ENCODE data around the gene LAPTM5. TPM values are rescaled to one million over a fixed set of nuclear protein-coding genes. Genes with fewer than 3 reads are reported as not detected.

Gene LAPTM5
- total RNA-seq, 1 experiment from 2014 or later: 1.5 TPM

DNA sequence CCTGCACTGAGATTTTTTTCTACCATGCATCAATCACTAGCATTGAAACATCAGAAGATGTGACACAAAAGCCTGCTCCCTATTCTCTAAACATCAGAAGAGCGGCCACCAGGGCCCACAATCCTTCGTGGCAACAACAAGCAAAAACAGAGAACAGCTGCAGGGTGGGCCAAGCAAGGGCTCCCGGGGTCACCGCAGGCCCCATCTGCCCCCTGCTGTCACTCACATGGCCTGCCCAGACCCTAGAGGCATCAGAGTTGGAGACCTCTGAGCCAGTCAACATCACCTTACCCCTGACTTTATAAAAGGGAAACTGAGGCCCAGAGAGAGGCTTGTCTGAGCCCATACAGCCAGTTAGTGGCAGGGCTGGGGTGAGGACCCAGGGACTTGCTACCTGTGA is 1.8 kb downstream of the LAPTM5 start:
- ChIA-PET POLR2A (no interaction called here), CTCF (no interaction called here), RAD21 (ENCODE audit: low non-redundant PET in 1 of 2, low total read pairs in 2 of 2, uncharacterized antibody in 2 of 2, unreplicated experiment in 2 of 2) (no interaction called here)
- TF ChIP-seq POLR2A (IDR thresholded peaks at IDR 0.05; ENCODE audit: borderline replicate concordance, extremely low read depth, insufficient read depth, insufficient read length) (no peak), EZH2phosphoT487 (IDR thresholded peaks at IDR 0.05; ENCODE audit: borderline replicate concordance) (no peak)
- intact Hi-C loops (cut with micrococcal nuclease): no loop called here
- Histone ChIP-seq H3K27ac (ENCODE audit: low read depth, low read length) (no peak overlapping the region), H2AFZ (ENCODE audit: low read depth, low read length, poor library complexity, severe bottlenecking) (no peak overlapping the region), H3K79me2 (ENCODE audit: insufficient read depth, low read length) (no peaks in the 10 kb centered on the region), H3K4me3 (replicated peaks in 1 of 2; ENCODE audit: low read depth in 1 of 2, low read length in 2 of 2) (no peak overlapping the region), H3K4me1 (ENCODE audit: control insufficient read depth in 1 of 2, insufficient read depth in 2 of 2, low read length in 2 of 2) (peaks cover 0 to 27% of the 10 kb centered on the region in 2 experiments; a peak in 3 of 4 replicates), H3K9ac (ENCODE audit: low read length) (no peak overlapping the region), H3K27me3 (ENCODE audit: insufficient read depth, low read length) (no peaks in the 10 kb centered on the region), H3K9me3 (ENCODE audit: control insufficient read depth in 1 of 2, insufficient read depth in 1 of 2, low read depth in 1 of 2, low read length in 2 of 2) (no peaks in the 10 kb centered on the region), H3K4me2 (ENCODE audit: low read length) (no peak overlapping the region), H3K9me2 (ENCODE audit: insufficient read depth) (no peaks in the 10 kb centered on the region), H3K36me3 (ENCODE audit: control insufficient read depth in 1 of 2, insufficient read depth in 2 of 2, low read length in 2 of 2) (no peaks in the 10 kb centered on the region), H4K20me1 (ENCODE audit: insufficient read depth) (no peaks in the 10 kb centered on the region)
- DNase-seq (ENCODE audit: low read depth, low spot score) (no peak), ATAC-seq (no peak)
- BruUV-seq (replicated peaks): no TSS peak

GRCh38 chr1:30755334-30755733 is 2.2 kb downstream of the LAPTM5 start:
- no peak overlapping the region for H3K4me2 ChIP-seq (ENCODE audit: low read length)
- no TSS peak for BruUV-seq (replicated peaks)
- CTCF ChIA-PET: no interaction called here
- H3K9ac ChIP-seq (ENCODE audit: low read length): no peak overlapping the region
- no peaks in the 10 kb centered on the region for H3K9me2 ChIP-seq (ENCODE audit: insufficient read depth)
- intact Hi-C loops (cut with micrococcal nuclease): no loop called here
- no peaks in the 10 kb centered on the region for H3K9me3 ChIP-seq (ENCODE audit: control insufficient read depth in 1 of 2, insufficient read depth in 1 of 2, low read depth in 1 of 2, low read length in 2 of 2)
- no peaks in the 10 kb centered on the region for H3K79me2 ChIP-seq (ENCODE audit: insufficient read depth, low read length)
- H3K4me3 ChIP-seq (replicated peaks in 1 of 2; ENCODE audit: low read depth in 1 of 2, low read length in 2 of 2): no peak overlapping the region
- ATAC-seq (no peak), DNase-seq (ENCODE audit: low read depth, low spot score) (no peak)
- H2AFZ ChIP-seq (ENCODE audit: low read depth, low read length, poor library complexity, severe bottlenecking): no peak overlapping the region
- RAD21 ChIA-PET (ENCODE audit: low non-redundant PET in 1 of 2, low total read pairs in 2 of 2, uncharacterized antibody in 2 of 2, unreplicated experiment in 2 of 2): no interaction called here
- peaks cover 0 to 26% of the 10 kb centered on the region in 2 experiments; a peak in 3 of 4 replicates for H3K4me1 ChIP-seq (ENCODE audit: control insufficient read depth in 1 of 2, insufficient read depth in 2 of 2, low read length in 2 of 2)
- no peaks in the 10 kb centered on the region for H3K27me3 ChIP-seq (ENCODE audit: insufficient read depth, low read length)
- no peaks in the 10 kb centered on the region for H4K20me1 ChIP-seq (ENCODE audit: insufficient read depth)
- no peak for TF ChIP-seq ZFX (IDR thresholded peaks at IDR 0.05)
- no peak for TF ChIP-seq SIN3A (IDR thresholded peaks at IDR 0.05; ENCODE audit: low read depth)
- no peak for TF ChIP-seq FOSL1 (IDR thresholded peaks at IDR 0.05; ENCODE audit: low read depth)
- no peak for TF ChIP-seq TCF7L2 (IDR thresholded peaks at IDR 0.05; ENCODE audit: borderline replicate concordance, extremely low read depth, insufficient read depth, insufficient read length)
- TF ChIP-seq, protein P1, sequence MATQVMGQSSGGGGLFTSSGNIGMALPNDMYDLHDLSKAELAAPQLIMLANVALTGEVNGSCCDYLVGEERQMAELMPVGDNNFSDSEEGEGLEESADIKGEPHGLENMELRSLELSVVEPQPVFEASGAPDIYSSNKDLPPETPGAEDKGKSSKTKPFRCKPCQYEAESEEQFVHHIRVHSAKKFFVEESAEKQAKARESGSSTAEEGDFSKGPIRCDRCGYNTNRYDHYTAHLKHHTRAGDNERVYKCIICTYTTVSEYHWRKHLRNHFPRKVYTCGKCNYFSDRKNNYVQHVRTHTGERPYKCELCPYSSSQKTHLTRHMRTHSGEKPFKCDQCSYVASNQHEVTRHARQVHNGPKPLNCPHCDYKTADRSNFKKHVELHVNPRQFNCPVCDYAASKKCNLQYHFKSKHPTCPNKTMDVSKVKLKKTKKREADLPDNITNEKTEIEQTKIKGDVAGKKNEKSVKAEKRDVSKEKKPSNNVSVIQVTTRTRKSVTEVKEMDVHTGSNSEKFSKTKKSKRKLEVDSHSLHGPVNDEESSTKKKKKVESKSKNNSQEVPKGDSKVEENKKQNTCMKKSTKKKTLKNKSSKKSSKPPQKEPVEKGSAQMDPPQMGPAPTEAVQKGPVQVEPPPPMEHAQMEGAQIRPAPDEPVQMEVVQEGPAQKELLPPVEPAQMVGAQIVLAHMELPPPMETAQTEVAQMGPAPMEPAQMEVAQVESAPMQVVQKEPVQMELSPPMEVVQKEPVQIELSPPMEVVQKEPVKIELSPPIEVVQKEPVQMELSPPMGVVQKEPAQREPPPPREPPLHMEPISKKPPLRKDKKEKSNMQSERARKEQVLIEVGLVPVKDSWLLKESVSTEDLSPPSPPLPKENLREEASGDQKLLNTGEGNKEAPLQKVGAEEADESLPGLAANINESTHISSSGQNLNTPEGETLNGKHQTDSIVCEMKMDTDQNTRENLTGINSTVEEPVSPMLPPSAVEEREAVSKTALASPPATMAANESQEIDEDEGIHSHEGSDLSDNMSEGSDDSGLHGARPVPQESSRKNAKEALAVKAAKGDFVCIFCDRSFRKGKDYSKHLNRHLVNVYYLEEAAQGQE (IDR thresholded peaks at IDR 0.05; ENCODE audit: low read depth): no peak
- TF ChIP-seq POLR2AphosphoS5 (IDR thresholded peaks at IDR 0.05; ENCODE audit: low read depth, low read length): no peak
- TF ChIP-seq, protein P2, sequence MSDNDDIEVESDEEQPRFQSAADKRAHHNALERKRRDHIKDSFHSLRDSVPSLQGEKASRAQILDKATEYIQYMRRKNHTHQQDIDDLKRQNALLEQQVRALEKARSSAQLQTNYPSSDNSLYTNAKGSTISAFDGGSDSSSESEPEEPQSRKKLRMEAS (IDR thresholded peaks at IDR 0.05): no peak
- TF ChIP-seq ZBTB33 (IDR thresholded peaks at IDR 0.05; ENCODE audit: extremely low read depth, insufficient replicate concordance, low read length): no peak
- TF ChIP-seq CBX3 (IDR thresholded peaks at IDR 0.05; ENCODE audit: low read depth): no peak
- TF ChIP-seq ZNF274 (IDR thresholded peaks at IDR 0.05; ENCODE audit: low read depth, low read length): no peak
- no peak for TF ChIP-seq RAD21 (IDR thresholded peaks at IDR 0.05; ENCODE audit: low read depth)
- TF ChIP-seq, protein P3, sequence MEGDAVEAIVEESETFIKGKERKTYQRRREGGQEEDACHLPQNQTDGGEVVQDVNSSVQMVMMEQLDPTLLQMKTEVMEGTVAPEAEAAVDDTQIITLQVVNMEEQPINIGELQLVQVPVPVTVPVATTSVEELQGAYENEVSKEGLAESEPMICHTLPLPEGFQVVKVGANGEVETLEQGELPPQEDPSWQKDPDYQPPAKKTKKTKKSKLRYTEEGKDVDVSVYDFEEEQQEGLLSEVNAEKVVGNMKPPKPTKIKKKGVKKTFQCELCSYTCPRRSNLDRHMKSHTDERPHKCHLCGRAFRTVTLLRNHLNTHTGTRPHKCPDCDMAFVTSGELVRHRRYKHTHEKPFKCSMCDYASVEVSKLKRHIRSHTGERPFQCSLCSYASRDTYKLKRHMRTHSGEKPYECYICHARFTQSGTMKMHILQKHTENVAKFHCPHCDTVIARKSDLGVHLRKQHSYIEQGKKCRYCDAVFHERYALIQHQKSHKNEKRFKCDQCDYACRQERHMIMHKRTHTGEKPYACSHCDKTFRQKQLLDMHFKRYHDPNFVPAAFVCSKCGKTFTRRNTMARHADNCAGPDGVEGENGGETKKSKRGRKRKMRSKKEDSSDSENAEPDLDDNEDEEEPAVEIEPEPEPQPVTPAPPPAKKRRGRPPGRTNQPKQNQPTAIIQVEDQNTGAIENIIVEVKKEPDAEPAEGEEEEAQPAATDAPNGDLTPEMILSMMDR (IDR thresholded peaks at IDR 0.05 in 2 of 3, conservative IDR thresholded peaks at IDR 0.05 in 1 of 3; ENCODE audit: borderline replicate concordance in 1 of 3, insufficient read depth in 1 of 3, low read depth in 2 of 3, low read length in 2 of 3): no peak
- H3K36me3 ChIP-seq (ENCODE audit: control insufficient read depth in 1 of 2, insufficient read depth in 2 of 2, low read length in 2 of 2): no peaks in the 10 kb centered on the region
- no peak overlapping the region for H3K27ac ChIP-seq (ENCODE audit: low read depth, low read length)
- POLR2A ChIA-PET: no interaction called here

All from HCT116 (cell line).